ENCODE results near the gene CDH13. TPM values are rescaled to one million over a fixed set of nuclear protein-coding genes. Genes with fewer than 3 reads are reported as not detected.

The CDH13 gene
- total and polyA plus RNA-seq, 2 experiments from 2014 or later, result 1.6 to 4.4 TPM

DNA sequence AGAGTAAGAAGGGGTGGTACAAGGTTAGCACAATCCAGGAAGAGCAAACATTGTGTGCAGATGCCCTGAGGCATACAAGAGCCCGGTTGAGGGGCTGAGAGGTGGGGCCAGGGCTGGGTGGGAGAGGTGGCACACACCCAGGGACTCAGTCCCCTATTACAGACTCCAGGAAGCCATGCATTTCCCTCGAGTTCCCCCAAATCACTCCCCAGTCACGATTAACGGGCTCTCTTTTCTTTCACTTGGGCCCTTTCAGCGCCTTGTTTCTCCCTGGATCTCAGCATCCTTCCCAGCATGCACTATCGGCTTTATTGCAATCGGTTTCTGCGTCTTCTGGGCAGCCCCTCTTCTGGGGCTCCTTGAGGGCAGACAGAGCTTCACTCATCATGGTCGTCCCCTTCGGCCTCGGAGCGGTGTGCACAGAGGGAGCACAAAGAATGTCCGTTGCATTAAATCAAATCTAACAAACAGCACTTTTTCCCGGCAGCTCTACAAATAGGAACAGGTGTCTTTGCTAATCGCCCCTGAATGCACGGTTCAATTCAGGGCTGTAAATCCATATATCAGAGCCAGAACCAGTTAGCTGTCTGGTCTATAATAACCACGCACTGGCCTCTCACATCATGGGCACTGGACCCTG, 996.4 kb downstream of the CDH13 start:
- Histone ChIP-seq H3K4me3 (no peak overlapping the region), H3K36me3 (ENCODE audit: insufficient read depth) (no peaks in the 10 kb centered on the region), H3K4me2 (no peak overlapping the region), H3K27ac (ENCODE audit: low read depth) (no peak overlapping the region), H2AFZ (no peak overlapping the region), H3K9me2 (ENCODE audit: insufficient read depth) (no peaks in the 10 kb centered on the region; the same call in 1 of the 2 replicates), H3F3A (replicated peaks; ENCODE audit: low read depth) (no peaks in the 10 kb centered on the region), H4K20me1 (replicated peaks; ENCODE audit: insufficient read depth) (no peaks in the 10 kb centered on the region), H3K4me1 (ENCODE audit: insufficient read depth) (peaks cover 12% of the 10 kb centered on the region), H3K27me3 (ENCODE audit: insufficient read depth) (no peaks in the 10 kb centered on the region), H3K79me2 (replicated peaks; ENCODE audit: insufficient read depth) (no peaks in the 10 kb centered on the region)
- DNase-seq (ENCODE audit: low spot score) (no peak), ATAC-seq (no peak)
- no peak overlapping the region for H3K4me3 Mint-ChIP-seq
- TF ChIP-seq CREB1 (CRISPR knock-in tag; IDR thresholded peaks at IDR 0.05; ENCODE audit: low read depth) (no peak), EZH2phosphoT487 (IDR thresholded peaks at IDR 0.05; ENCODE audit: unreplicated experiment) (no peak), POLR2AphosphoS5 (IDR thresholded peaks at IDR 0.05; ENCODE audit: low read depth) (no peak), EZH2 (IDR thresholded peaks at IDR 0.05; ENCODE audit: low read depth, unreplicated experiment) (no peak), JUNB (IDR thresholded peaks at IDR 0.05; ENCODE audit: unreplicated experiment) (no peak), ZNF114 (CRISPR knock-in tag; IDR thresholded peaks at IDR 0.05) (no peak), STAT1 (IDR thresholded peaks at IDR 0.05; ENCODE audit: unreplicated experiment) (no peak)
- TF ChIP-seq, protein P1, sequence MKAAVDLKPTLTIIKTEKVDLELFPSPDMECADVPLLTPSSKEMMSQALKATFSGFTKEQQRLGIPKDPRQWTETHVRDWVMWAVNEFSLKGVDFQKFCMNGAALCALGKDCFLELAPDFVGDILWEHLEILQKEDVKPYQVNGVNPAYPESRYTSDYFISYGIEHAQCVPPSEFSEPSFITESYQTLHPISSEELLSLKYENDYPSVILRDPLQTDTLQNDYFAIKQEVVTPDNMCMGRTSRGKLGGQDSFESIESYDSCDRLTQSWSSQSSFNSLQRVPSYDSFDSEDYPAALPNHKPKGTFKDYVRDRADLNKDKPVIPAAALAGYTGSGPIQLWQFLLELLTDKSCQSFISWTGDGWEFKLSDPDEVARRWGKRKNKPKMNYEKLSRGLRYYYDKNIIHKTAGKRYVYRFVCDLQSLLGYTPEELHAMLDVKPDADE (IDR thresholded peaks at IDR 0.05), result no peak
- TF ChIP-seq, protein P2, sequence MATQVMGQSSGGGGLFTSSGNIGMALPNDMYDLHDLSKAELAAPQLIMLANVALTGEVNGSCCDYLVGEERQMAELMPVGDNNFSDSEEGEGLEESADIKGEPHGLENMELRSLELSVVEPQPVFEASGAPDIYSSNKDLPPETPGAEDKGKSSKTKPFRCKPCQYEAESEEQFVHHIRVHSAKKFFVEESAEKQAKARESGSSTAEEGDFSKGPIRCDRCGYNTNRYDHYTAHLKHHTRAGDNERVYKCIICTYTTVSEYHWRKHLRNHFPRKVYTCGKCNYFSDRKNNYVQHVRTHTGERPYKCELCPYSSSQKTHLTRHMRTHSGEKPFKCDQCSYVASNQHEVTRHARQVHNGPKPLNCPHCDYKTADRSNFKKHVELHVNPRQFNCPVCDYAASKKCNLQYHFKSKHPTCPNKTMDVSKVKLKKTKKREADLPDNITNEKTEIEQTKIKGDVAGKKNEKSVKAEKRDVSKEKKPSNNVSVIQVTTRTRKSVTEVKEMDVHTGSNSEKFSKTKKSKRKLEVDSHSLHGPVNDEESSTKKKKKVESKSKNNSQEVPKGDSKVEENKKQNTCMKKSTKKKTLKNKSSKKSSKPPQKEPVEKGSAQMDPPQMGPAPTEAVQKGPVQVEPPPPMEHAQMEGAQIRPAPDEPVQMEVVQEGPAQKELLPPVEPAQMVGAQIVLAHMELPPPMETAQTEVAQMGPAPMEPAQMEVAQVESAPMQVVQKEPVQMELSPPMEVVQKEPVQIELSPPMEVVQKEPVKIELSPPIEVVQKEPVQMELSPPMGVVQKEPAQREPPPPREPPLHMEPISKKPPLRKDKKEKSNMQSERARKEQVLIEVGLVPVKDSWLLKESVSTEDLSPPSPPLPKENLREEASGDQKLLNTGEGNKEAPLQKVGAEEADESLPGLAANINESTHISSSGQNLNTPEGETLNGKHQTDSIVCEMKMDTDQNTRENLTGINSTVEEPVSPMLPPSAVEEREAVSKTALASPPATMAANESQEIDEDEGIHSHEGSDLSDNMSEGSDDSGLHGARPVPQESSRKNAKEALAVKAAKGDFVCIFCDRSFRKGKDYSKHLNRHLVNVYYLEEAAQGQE (IDR thresholded peaks at IDR 0.05; ENCODE audit: unreplicated experiment), result no peak
- TF ChIP-seq, protein P3, sequence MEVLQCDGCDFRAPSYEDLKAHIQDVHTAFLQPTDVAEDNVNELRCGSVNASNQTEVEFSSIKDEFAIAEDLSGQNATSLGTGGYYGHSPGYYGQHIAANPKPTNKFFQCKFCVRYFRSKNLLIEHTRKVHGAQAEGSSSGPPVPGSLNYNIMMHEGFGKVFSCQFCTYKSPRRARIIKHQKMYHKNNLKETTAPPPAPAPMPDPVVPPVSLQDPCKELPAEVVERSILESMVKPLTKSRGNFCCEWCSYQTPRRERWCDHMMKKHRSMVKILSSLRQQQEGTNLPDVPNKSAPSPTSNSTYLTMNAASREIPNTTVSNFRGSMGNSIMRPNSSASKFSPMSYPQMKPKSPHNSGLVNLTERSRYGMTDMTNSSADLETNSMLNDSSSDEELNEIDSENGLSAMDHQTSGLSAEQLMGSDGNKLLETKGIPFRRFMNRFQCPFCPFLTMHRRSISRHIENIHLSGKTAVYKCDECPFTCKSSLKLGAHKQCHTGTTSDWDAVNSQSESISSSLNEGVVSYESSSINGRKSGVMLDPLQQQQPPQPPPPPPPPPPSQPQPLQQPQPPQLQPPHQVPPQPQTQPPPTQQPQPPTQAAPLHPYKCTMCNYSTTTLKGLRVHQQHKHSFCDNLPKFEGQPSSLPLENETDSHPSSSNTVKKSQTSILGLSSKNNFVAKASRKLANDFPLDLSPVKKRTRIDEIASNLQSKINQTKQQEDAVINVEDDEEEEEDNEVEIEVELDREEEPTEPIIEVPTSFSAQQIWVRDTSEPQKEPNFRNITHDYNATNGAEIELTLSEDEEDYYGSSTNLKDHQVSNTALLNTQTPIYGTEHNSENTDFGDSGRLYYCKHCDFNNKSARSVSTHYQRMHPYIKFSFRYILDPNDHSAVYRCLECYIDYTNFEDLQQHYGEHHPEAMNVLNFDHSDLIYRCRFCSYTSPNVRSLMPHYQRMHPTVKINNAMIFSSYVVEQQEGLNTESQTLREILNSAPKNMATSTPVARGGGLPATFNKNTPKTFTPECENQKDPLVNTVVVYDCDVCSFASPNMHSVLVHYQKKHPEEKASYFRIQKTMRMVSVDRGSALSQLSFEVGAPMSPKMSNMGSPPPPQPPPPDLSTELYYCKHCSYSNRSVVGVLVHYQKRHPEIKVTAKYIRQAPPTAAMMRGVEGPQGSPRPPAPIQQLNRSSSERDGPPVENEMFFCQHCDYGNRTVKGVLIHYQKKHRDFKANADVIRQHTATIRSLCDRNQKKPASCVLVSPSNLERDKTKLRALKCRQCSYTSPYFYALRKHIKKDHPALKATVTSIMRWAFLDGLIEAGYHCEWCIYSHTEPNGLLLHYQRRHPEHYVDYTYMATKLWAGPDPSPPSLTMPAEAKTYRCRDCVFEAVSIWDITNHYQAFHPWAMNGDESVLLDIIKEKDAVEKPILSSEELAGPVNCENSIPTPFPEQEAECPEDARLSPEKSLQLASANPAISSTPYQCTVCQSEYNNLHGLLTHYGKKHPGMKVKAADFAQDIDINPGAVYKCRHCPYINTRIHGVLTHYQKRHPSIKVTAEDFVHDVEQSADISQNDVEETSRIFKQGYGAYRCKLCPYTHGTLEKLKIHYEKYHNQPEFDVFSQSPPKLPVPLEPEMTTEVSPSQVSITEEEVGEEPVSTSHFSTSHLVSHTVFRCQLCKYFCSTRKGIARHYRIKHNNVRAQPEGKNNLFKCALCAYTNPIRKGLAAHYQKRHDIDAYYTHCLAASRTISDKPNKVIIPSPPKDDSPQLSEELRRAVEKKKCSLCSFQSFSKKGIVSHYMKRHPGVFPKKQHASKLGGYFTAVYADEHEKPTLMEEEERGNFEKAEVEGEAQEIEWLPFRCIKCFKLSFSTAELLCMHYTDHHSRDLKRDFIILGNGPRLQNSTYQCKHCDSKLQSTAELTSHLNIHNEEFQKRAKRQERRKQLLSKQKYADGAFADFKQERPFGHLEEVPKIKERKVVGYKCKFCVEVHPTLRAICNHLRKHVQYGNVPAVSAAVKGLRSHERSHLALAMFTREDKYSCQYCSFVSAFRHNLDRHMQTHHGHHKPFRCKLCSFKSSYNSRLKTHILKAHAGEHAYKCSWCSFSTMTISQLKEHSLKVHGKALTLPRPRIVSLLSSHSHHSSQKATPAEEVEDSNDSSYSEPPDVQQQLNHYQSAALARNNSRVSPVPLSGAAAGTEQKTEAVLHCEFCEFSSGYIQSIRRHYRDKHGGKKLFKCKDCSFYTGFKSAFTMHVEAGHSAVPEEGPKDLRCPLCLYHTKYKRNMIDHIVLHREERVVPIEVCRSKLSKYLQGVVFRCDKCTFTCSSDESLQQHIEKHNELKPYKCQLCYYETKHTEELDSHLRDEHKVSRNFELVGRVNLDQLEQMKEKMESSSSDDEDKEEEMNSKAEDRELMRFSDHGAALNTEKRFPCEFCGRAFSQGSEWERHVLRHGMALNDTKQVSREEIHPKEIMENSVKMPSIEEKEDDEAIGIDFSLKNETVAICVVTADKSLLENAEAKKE (CRISPR knock-in tag; IDR thresholded peaks at IDR 0.05), result no peak
- TF ChIP-seq, protein P4, sequence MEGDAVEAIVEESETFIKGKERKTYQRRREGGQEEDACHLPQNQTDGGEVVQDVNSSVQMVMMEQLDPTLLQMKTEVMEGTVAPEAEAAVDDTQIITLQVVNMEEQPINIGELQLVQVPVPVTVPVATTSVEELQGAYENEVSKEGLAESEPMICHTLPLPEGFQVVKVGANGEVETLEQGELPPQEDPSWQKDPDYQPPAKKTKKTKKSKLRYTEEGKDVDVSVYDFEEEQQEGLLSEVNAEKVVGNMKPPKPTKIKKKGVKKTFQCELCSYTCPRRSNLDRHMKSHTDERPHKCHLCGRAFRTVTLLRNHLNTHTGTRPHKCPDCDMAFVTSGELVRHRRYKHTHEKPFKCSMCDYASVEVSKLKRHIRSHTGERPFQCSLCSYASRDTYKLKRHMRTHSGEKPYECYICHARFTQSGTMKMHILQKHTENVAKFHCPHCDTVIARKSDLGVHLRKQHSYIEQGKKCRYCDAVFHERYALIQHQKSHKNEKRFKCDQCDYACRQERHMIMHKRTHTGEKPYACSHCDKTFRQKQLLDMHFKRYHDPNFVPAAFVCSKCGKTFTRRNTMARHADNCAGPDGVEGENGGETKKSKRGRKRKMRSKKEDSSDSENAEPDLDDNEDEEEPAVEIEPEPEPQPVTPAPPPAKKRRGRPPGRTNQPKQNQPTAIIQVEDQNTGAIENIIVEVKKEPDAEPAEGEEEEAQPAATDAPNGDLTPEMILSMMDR (conservative IDR thresholded peaks at IDR 0.05; ENCODE audit: low read depth in 2 of 2), result no peak
- no peaks in the 10 kb centered on the region for H3K9me3 Mint-ChIP-seq
- H3K36me3 Mint-ChIP-seq (ENCODE audit: low read depth), result no peaks in the 10 kb centered on the region
- no peak overlapping the region for H3K27ac Mint-ChIP-seq
- peaks cover 24% of the 10 kb centered on the region for H3K4me1 Mint-ChIP-seq
- H3K27me3 Mint-ChIP-seq (ENCODE audit: insufficient read depth, low read depth, poor library complexity), result peaks cover 11% of the 10 kb centered on the region

All from GM23338 (cell line).